H9 (cell line): ENCODE results near the gene PCNX2. TPM values are rescaled to one million over a fixed set of nuclear protein-coding genes. Genes with fewer than 3 reads are reported as not detected.

ENCODE experiments used
- DNase-seq: peaks from one replicate; pipeline ENCODE4 v3.0.0-alpha.2; 2017
- H2AFZ ChIP-seq: one replicate; pipeline ENCODE4 v1.6.1; 2013; ENCODE audit warnings: mild to moderate bottlenecking, low read length, control low read depth, moderate library complexity
- H2AK5ac ChIP-seq: 2 replicates; pipeline ENCODE4 v1.6.1; 2013; ENCODE audit warnings: low read length, control low read depth, mixed read lengths; ENCODE audit not compliant: insufficient read length
- H2BK120ac ChIP-seq: one replicate; pipeline ENCODE4 v1.6.1; 2013; ENCODE audit warnings: low read depth, mild to moderate bottlenecking, low read length, control low read depth, inconsistent platforms; ENCODE audit not compliant: poor library complexity, severe bottlenecking
- H2BK12ac ChIP-seq: 2 replicates; pipeline ENCODE4 v1.6.1; 2013; ENCODE audit warnings: low read length, control low read depth, mixed read lengths, low read depth; ENCODE audit not compliant: insufficient read length
- H2BK15ac ChIP-seq: 2 replicates; pipeline ENCODE4 v1.6.1; 2013; ENCODE audit warnings: low read depth, low read length, control low read depth
- H2BK20ac ChIP-seq: one replicate; pipeline ENCODE4 v1.6.1; 2013; ENCODE audit warnings: low read depth, mild to moderate bottlenecking, low read length, control low read depth, inconsistent platforms; ENCODE audit not compliant: poor library complexity, severe bottlenecking
- H2BK5ac ChIP-seq: 2 replicates; pipeline ENCODE4 v1.6.1; 2013; ENCODE audit warnings: low read length, control low read depth, mixed read lengths; ENCODE audit not compliant: insufficient read length
- H3K14ac ChIP-seq: 2 replicates; pipeline ENCODE4 v1.6.1; 2013; ENCODE audit warnings: low read length, control low read depth; ENCODE audit not compliant: insufficient read depth
- H3K18ac ChIP-seq: 2 replicates; pipeline ENCODE4 v1.6.1; 2013; ENCODE audit warnings: low read depth, mild to moderate bottlenecking, mixed read lengths, low read length, control low read depth; ENCODE audit not compliant: insufficient read length
- H3K23ac ChIP-seq: 2 replicates; pipeline ENCODE4 v1.6.1; 2013; ENCODE audit warnings: low read length, control low read depth, mixed read lengths, low read depth; ENCODE audit not compliant: insufficient read length
- H3K23me2 ChIP-seq: 2 replicates; pipeline ENCODE4 v1.6.1; 2013; ENCODE audit warnings: low read depth, mild to moderate bottlenecking, mixed read lengths, low read length, control low read depth; ENCODE audit not compliant: insufficient read length, poor library complexity, severe bottlenecking
- H3K27ac ChIP-seq: 2 replicates; pipeline ENCODE4 v1.5.1; 2013; ENCODE audit warnings: low read length, control low read depth, mixed read lengths, low read depth; ENCODE audit not compliant: insufficient read length
- H3K27me3 ChIP-seq: 2 replicates; pipeline ENCODE4 v1.6.1; 2013; ENCODE audit warnings: low read length, control low read depth, inconsistent platforms; ENCODE audit not compliant: insufficient read depth
- H3K4ac ChIP-seq: 2 replicates; pipeline ENCODE4 v1.6.1; 2013; ENCODE audit warnings: low read depth, mild to moderate bottlenecking, control low read depth, inconsistent platforms, low read length, moderate library complexity
- H3K4me1 ChIP-seq: 2 replicates; pipeline ENCODE4 v1.6.1; 2013; ENCODE audit warnings: low read length, control low read depth, inconsistent platforms; ENCODE audit not compliant: insufficient read depth
- H3K4me2 ChIP-seq: 2 replicates; pipeline ENCODE4 v1.6.1; 2013; ENCODE audit warnings: low read length, control low read depth, mixed read lengths; ENCODE audit not compliant: insufficient read length, insufficient read depth
- H3K56ac ChIP-seq: 2 replicates; pipeline ENCODE4 v1.6.1; 2013; ENCODE audit warnings: low read depth, mild to moderate bottlenecking, mixed read lengths, low read length, control low read depth; ENCODE audit not compliant: insufficient read length
- H3K79me1 ChIP-seq: 2 replicates; pipeline ENCODE4 v1.6.1; 2013; ENCODE audit warnings: low read depth, mild to moderate bottlenecking, moderate library complexity, low read length, control low read depth, inconsistent platforms; ENCODE audit not compliant: insufficient read depth, poor library complexity, severe bottlenecking
- H3K79me2 ChIP-seq: 2 replicates; pipeline ENCODE4 v1.6.1; 2013; ENCODE audit warnings: low read length, control low read depth, inconsistent platforms; ENCODE audit not compliant: insufficient read depth
- H3K9ac ChIP-seq: 2 replicates; pipeline ENCODE4 v1.6.1; 2013; ENCODE audit warnings: low read length, control low read depth, mixed read lengths; ENCODE audit not compliant: insufficient read length; ENCODE audit errors: extremely low read depth
- H3K9me3 ChIP-seq: one replicate; pipeline ENCODE4 v1.6.1; 2013; ENCODE audit warnings: low read depth, low read length, inconsistent platforms; ENCODE audit not compliant: control insufficient read depth
- H3T11ph ChIP-seq: one replicate; pipeline ENCODE4 v1.6.1; 2013; ENCODE audit warnings: mild to moderate bottlenecking, low read length, control low read depth, inconsistent platforms
- H4K20me1 ChIP-seq: one replicate; pipeline ENCODE4 v1.6.1; 2013; ENCODE audit not compliant: control insufficient read depth, insufficient read length, insufficient read depth
- H4K5ac ChIP-seq: 2 replicates; pipeline ENCODE4 v1.6.1; 2013; ENCODE audit warnings: low read depth, mild to moderate bottlenecking, mixed read lengths, low read length, control low read depth; ENCODE audit not compliant: insufficient read length
- H4K8ac ChIP-seq: replicated peaks from 2 replicates; pipeline ENCODE4 v1.6.1; 2013; ENCODE audit warnings: low read length, control low read depth, mixed read lengths, low read depth; ENCODE audit not compliant: insufficient read length
- H4K91ac ChIP-seq: 2 replicates; pipeline ENCODE4 v1.6.1; 2013; ENCODE audit warnings: low read depth, mild to moderate bottlenecking, moderate library complexity, mixed read lengths, low read length, control low read depth; ENCODE audit not compliant: insufficient read length
- H3K27ac Mint-ChIP-seq, 3 experiments: 2 replicates in 2 of 3; 3 replicates in 1 of 3; pipeline ENCODE4 v1.8.0; 2020 to 2021; ENCODE audit warnings: mixed read lengths in 3 of 3, mild to moderate bottlenecking in 1 of 3, moderate library complexity in 1 of 3
- H3K27me3 Mint-ChIP-seq: 2 replicates; pipeline ENCODE4 v1.8.0; 2021; ENCODE audit warnings: low read depth, mild to moderate bottlenecking, moderate library complexity, mixed read lengths
- H3K36me3 Mint-ChIP-seq, 3 experiments: 2 replicates in 2 of 3; 3 replicates in 1 of 3; pipeline ENCODE4 v1.8.0; 2020 to 2021; ENCODE audit warnings: low read depth in 3 of 3, mixed read lengths in 3 of 3; ENCODE audit not compliant: insufficient read depth in 1 of 3
- H3K4me1 Mint-ChIP-seq, 2 experiments: 2 replicates each; pipeline ENCODE4 v1.8.0; 2020; ENCODE audit warnings: mixed read lengths in 2 of 2
- H3K4me3 Mint-ChIP-seq, 2 experiments: 2 replicates in 1 of 2; 3 replicates in 1 of 2; pipeline ENCODE4 v1.8.0; 2020 to 2021; ENCODE audit warnings: mild to moderate bottlenecking in 2 of 2, mixed read lengths in 2 of 2, moderate library complexity in 1 of 2
- H3K9me3 Mint-ChIP-seq, 2 experiments: 2 replicates in 1 of 2; 3 replicates in 1 of 2; pipeline ENCODE4 v1.8.0; 2020; ENCODE audit warnings: mild to moderate bottlenecking in 2 of 2, mixed read lengths in 2 of 2, moderate library complexity in 1 of 2
- CTCF ChIP-seq: fragments of 200-600 bp; sonication (generic); conservative IDR thresholded peaks from 3 replicates; pipeline ENCODE4 v1.8.0; 2021; ENCODE audit warnings: antibody characterized with exemption, mild to moderate bottlenecking
- WGBS: extraction: QIAGEN DNeasy Blood & Tissue Kit; methylation state at CpG from one replicate; pipeline ENCODE4 v1.1.7; 2013; ENCODE audit warnings: missing lambda C conversion rate, low lambda C conversion rate, mixed read lengths; ENCODE audit not compliant: insufficient read length; ENCODE audit errors: extremely low coverage; 5-methylcytosine and 5-hydroxymethylcytosine counted together
- total RNA-seq: library from RNA; stranded (reverse); gene quantifications from 2 replicates; pipeline ENCODE4 v1.2.1, GENCODE V29; 2021

PCNX2 gene
- total RNA-seq, 1 experiment from 2014 or later: 45.1 TPM

- no peaks in the 10 kb centered on the region for H3K79me1 ChIP-seq
- H4K5ac ChIP-seq: no peak overlapping the region
- no peak overlapping the region for H2BK120ac ChIP-seq
- H3K4me1 ChIP-seq: no peaks in the 10 kb centered on the region
- no peaks in the 10 kb centered on the region for H3K23me2 ChIP-seq
- no peak overlapping the region for H2AFZ ChIP-seq
- no peak overlapping the region for H2BK12ac ChIP-seq
- no peak overlapping the region for H2BK5ac ChIP-seq
- H3K27ac ChIP-seq: no peak overlapping the region
- H3T11ph ChIP-seq: no peak overlapping the region
- no peak overlapping the region for H2AK5ac ChIP-seq
- no peak overlapping the region for H3K4me2 ChIP-seq
- H3K9me3 ChIP-seq: peaks cover 4% of the 10 kb centered on the region
- H3K4me1 Mint-ChIP-seq: peaks cover 0 to 11% of the 10 kb centered on the region in 2 experiments; a peak in 3 of 4 replicates
- H3K4me3 Mint-ChIP-seq: no peak overlapping the region
- H4K91ac ChIP-seq: no peak overlapping the region
- H4K20me1 ChIP-seq: no peaks in the 10 kb centered on the region
- no peak overlapping the region for H3K14ac ChIP-seq
- H3K36me3 Mint-ChIP-seq: peaks cover 2 to 36% (median 22%) of the 10 kb centered on the region in 3 experiments
- no CpG with 5 or more reads among the region's 5 CpGs for WGBS
- no peak overlapping the region for H3K18ac ChIP-seq
- no peak overlapping the region for H4K8ac ChIP-seq
- H3K9ac ChIP-seq: no peak overlapping the region
- H3K27me3 Mint-ChIP-seq: no peaks in the 10 kb centered on the region
- peaks cover 2% of the 10 kb centered on the region; the same call in 1 of the 2 replicates for H3K79me2 ChIP-seq
- H2BK15ac ChIP-seq: no peak overlapping the region
- no peak for DNase-seq
- H3K9me3 Mint-ChIP-seq: peaks cover 0 to 5% of the 10 kb centered on the region in 2 experiments; a peak in 1 of 5 replicates
- H3K27me3 ChIP-seq: no peaks in the 10 kb centered on the region
- H2BK20ac ChIP-seq: no peak overlapping the region
- no peak overlapping the region for H3K56ac ChIP-seq
- TF ChIP-seq CTCF: no peak
- H3K23ac ChIP-seq: no peak overlapping the region
- H3K27ac Mint-ChIP-seq: no peak overlapping the region; a peak in 1 of 7 replicates
- H3K4ac ChIP-seq: no peak overlapping the region
These were observed 77.7 kb downstream of the PCNX2 start for GRCh38 chr1:233217832-233218231.
